Duodenal mucosa (tissue), 2 donors: ENCODE results near the gene ARL6IP4.
A peak's percentile ranks its signal among the peaks of the same experiment; 100 is the strongest.

Source experiments
- H3K27ac ChIP-seq: one replicate; pipeline ENCODE4 v1.7.0; 2013; ENCODE audit warnings: low read depth, low read length
- H3K27me3 ChIP-seq, 2 donors: one replicate each; pipeline ENCODE4 v1.7.0; 2013; ENCODE audit warnings: low read length in 2 of 2, control low read depth in 1 of 2; ENCODE audit not compliant: insufficient read depth in 2 of 2, control insufficient read depth in 1 of 2
- H3K36me3 ChIP-seq, 2 donors: one replicate each; pipeline ENCODE4 v1.7.0; 2013; ENCODE audit warnings: low read length in 2 of 2, control low read depth in 1 of 2; ENCODE audit not compliant: insufficient read depth in 2 of 2, control insufficient read depth in 1 of 2
- H3K4me1 ChIP-seq, 2 donors: one replicate each; pipeline ENCODE4 v1.7.0; 2013; ENCODE audit warnings: low read length in 2 of 2, control low read depth in 1 of 2; ENCODE audit not compliant: insufficient read depth in 2 of 2, control insufficient read depth in 1 of 2
- H3K4me3 ChIP-seq, 2 donors: one replicate each; pipeline ENCODE4 v1.7.0; 2013; ENCODE audit warnings: low read length in 2 of 2, low read depth in 1 of 2
- H3K9ac ChIP-seq, 2 donors: one replicate each; pipeline ENCODE4 v1.7.0; 2013; ENCODE audit warnings: low read length in 2 of 2, low read depth in 1 of 2
- H3K9me3 ChIP-seq, 2 donors: one replicate each; pipeline ENCODE4 v1.7.0; 2013; ENCODE audit warnings: low read length in 2 of 2, control low read depth in 1 of 2; ENCODE audit not compliant: control insufficient read depth in 1 of 2

The ARL6IP4 gene

DNA sequence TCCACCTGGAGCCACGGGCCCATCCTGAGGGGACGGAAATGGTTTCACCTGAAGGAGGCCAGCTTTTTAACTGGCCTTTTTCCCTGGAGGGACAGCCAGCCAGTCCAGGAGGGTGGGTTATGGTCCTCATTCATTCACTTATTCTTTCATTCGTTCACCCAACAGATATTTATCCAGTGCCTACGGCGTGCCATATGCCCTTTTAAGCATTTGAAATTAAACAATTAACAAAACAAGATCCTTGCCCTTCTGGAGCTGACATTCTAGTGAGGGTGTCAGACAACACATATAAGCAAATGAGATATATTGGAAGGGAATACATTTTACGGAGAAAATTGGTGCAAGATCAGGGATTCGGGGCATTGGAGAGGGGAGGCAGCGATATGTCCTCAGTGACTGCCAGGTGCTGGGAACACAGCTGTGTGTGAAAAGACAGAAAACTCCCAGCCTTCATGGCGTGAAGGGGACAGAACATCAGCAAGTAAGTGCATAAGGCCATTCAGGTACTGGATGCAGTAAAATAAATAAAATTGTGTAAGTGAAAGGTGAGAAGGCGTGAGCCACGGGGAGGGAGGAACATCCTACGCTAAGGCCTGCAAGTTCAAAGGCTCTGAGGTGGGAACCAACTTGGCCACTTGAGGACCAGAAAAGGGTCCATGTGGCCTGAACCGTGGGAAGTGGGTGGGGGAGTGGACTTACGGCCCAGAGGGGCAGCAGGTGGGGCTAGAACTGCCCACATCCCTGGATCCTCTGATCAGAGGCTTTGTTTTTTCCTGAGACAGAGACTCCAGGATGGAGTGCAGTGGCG lies 13.5 kb upstream of the ARL6IP4 start:
- peaks cover 37 to 41% of the 10 kb centered on the region in 2 donors for H3K4me1 ChIP-seq
- H3K36me3 ChIP-seq = no peaks in the 10 kb centered on the region
- H3K27me3 ChIP-seq = no peaks in the 10 kb centered on the region
- no peaks in the 10 kb centered on the region for H3K9me3 ChIP-seq
- peak overlapping the region; percentile 29 to 43 for H3K4me3 ChIP-seq
- H3K9ac ChIP-seq = peak overlapping the region; percentile 32 to 34
- H3K27ac ChIP-seq = no peak overlapping the region

DNA sequence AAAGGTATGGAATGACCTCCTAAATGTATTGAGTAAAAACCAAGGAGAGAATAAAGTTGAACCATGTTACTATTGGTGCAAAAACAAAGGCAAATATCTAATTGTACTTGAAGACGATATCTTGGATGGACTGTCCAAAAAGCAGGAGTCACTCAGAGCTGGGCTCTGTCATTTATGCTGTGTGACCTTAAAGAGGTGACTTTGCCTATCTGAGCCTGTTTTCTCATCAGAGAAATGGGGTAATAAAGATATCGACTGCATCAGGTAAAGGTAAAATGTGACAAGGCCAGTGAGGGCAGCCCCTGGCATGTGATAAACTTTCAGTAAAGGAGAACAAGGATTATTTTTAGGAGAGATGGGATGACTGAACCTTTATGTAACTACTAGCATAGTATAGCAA lies 12.4 kb upstream of the ARL6IP4 start:
- H3K9me3 ChIP-seq = no peaks in the 10 kb centered on the region
- H3K4me1 ChIP-seq = peaks cover 29 to 36% of the 10 kb centered on the region in 2 donors
- no peak overlapping the region for H3K4me3 ChIP-seq
- H3K27me3 ChIP-seq = no peaks in the 10 kb centered on the region
- no peaks in the 10 kb centered on the region for H3K36me3 ChIP-seq
- H3K9ac ChIP-seq = no peak overlapping the region
- no peak overlapping the region for H3K27ac ChIP-seq

- Histone ChIP-seq H3K9ac (no peak overlapping the region), H3K27me3 (no peaks in the 10 kb centered on the region), H3K27ac (no peak overlapping the region), H3K4me1 (peaks cover 14 to 27% of the 10 kb centered on the region in 2 donors), H3K36me3 (no peaks in the 10 kb centered on the region), H3K4me3 (no peak overlapping the region), H3K9me3 (no peaks in the 10 kb centered on the region)
Observed at GRCh38 chr12:122969676-122970075, 10.8 kb upstream of the ARL6IP4 start.

DNA sequence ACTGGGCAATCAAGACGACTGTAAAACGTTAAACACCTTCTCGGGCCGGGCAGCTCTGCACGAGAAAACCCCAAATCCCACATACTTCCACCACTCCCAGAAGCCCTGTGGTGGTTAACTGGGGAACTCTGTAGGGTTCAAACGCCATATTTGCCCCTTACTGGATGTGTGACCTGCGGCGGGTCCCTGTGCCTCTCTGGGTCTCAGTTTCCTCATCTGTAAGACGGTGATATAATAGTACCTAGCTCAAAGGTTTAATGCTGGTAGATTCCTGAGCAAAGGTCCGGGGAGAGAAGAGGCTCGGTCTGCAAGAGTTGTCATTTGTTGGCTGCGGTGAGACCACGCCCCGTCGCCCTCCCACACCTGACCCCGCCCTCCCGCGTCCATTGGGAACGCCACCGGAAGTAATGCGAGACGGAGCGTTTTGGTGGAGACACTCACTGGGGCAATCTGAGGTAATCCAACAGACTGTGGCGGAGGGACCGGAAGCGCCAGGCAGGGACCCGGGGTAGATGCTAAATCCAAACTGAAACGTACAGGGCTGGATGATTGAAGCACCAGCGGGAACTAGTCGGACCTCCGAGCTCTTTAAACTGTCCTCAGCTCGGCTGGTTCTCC lies 6.1 kb upstream of the ARL6IP4 start:
- H3K9ac ChIP-seq = peak overlapping the region; percentile 92 to 94
- peak overlapping the region; percentile 97 to 100 for H3K4me3 ChIP-seq
- no peaks in the 10 kb centered on the region for H3K27me3 ChIP-seq
- peaks cover 4% of the 10 kb centered on the region in 2 donors for H3K36me3 ChIP-seq
- peak overlapping the region; percentile 94 for H3K27ac ChIP-seq
- H3K4me1 ChIP-seq = peaks cover 15 to 45% of the 10 kb centered on the region in 2 donors
- H3K9me3 ChIP-seq = no peaks in the 10 kb centered on the region

- H3K27me3 ChIP-seq = no peaks in the 10 kb centered on the region
- peaks cover 22 to 53% of the 10 kb centered on the region in 2 donors for H3K4me1 ChIP-seq
- peak within 1 kb of the TSS; percentile 97 to 100 for H3K4me3 ChIP-seq
Observed at GRCh38 chr12:122974892-122975789, 5.3 kb upstream of the ARL6IP4 start, which contains the start of gene OGFOD2. Gene OGFOD2 (plus strand): TSS chr12:122975244. CDS start chr12:122975252, 8 bp downstream.

GRCh38 chr12:122975790-122976647 lies 4.5 kb upstream of the ARL6IP4 start:
- peaks cover 22 to 53% of the 10 kb centered on the region in 2 donors for H3K4me1 ChIP-seq

More at GRCh38 chr12:122974892-122975789, 5.3 kb upstream of the ARL6IP4 start, which contains the start of gene OGFOD2:
- Histone ChIP-seq H3K9ac (peak within 1 kb of the TSS; percentile 92 to 94), H3K36me3 (peaks cover 4% of the 10 kb centered on the region in 2 donors), H3K27ac (peak within 1 kb of the TSS; percentile 94), H3K9me3 (no peaks in the 10 kb centered on the region)

GRCh38 chr12:122976648-122976975 lies 3.9 kb upstream of the ARL6IP4 start:
- H3K9ac ChIP-seq = peak overlapping the region in 1 of 2 donors; percentile 94

More at GRCh38 chr12:122975790-122976647, 4.5 kb upstream of the ARL6IP4 start:
- H3K4me3 ChIP-seq = peak overlapping the region; percentile 97 to 100
- no peaks in the 10 kb centered on the region for H3K27me3 ChIP-seq
- peak overlapping the region; percentile 94 for H3K27ac ChIP-seq
- H3K9ac ChIP-seq = peak overlapping the region; percentile 92 to 94
- H3K36me3 ChIP-seq = peaks cover 4% of the 10 kb centered on the region in 2 donors
- H3K9me3 ChIP-seq = no peaks in the 10 kb centered on the region

GRCh38 chr12:122977153-122977552 lies 3.3 kb upstream of the ARL6IP4 start:
- H3K9ac ChIP-seq = no peak overlapping the region
- H3K36me3 ChIP-seq = peaks cover 4 to 9% of the 10 kb centered on the region in 2 donors
- no peaks in the 10 kb centered on the region for H3K27me3 ChIP-seq
- H3K9me3 ChIP-seq = no peaks in the 10 kb centered on the region
- peaks cover 30 to 64% of the 10 kb centered on the region in 2 donors for H3K4me1 ChIP-seq
- no peak overlapping the region for H3K4me3 ChIP-seq
- no peak overlapping the region for H3K27ac ChIP-seq

More at GRCh38 chr12:122976648-122976975, 3.9 kb upstream of the ARL6IP4 start:
- no peaks in the 10 kb centered on the region for H3K9me3 ChIP-seq
- H3K4me1 ChIP-seq = peaks cover 25 to 59% of the 10 kb centered on the region in 2 donors
- peak overlapping the region; percentile 97 to 100 for H3K4me3 ChIP-seq
- no peaks in the 10 kb centered on the region for H3K27me3 ChIP-seq
- H3K36me3 ChIP-seq = peaks cover 4% of the 10 kb centered on the region in 2 donors
- no peak overlapping the region for H3K27ac ChIP-seq
